Measurements from ENCODE around the gene COPG1. TPM values are rescaled to one million over a fixed set of nuclear protein-coding genes. Genes with fewer than 3 reads are reported as not detected.
"Not testable (repeated sequence)": the region's sequence is repeated elsewhere in the genome, so short reads cannot be mapped to it uniquely, and the experiment has no call there.

COPG1 gene
- total RNA-seq = 183 TPM
- long read RNA-seq, transcript COPG1-201 (24 exons, 3,078 nt) = major isoform, 171 of 300 reads
- long read RNA-seq, partial matches to known transcripts = 102 of 300 reads
- long read RNA-seq, other reads (novel, unspliced or antisense) = 25 of 300 reads

- DNase-seq (ENCODE audit: low spot score) = peak; percentile 96
Measured at GRCh38 chr3:129249284-129250065, at the start of gene COPG1. Gene COPG1 (plus strand): TSS chr3:129249606. CDS start chr3:129249710, 104 bp downstream.

- DNase-seq (ENCODE audit: low spot score) = no peak
Measured at GRCh38 chr3:129204473-129204872, 44.9 kb upstream of the COPG1 start.

GRCh38 chr3:129205109-129205832 lies 44.1 kb upstream of the COPG1 start:
- no peak for DNase-seq (ENCODE audit: low spot score)

GRCh38 chr3:129207479-129207878 lies 41.9 kb upstream of the COPG1 start:
- no peak for DNase-seq (ENCODE audit: low spot score)

GRCh38 chr3:129211345-129211744 lies 38.1 kb upstream of the COPG1 start:
- DNase-seq (ENCODE audit: low spot score) = no peak

GRCh38 chr3:129211772-129212171 lies 37.6 kb upstream of the COPG1 start:
- no peak for DNase-seq (ENCODE audit: low spot score)

GRCh38 chr3:129213238-129213637 lies 36.2 kb upstream of the COPG1 start:
- peak; percentile 1 for DNase-seq (ENCODE audit: low spot score)

- DNase-seq (ENCODE audit: low spot score) = no peak
Measured at GRCh38 chr3:129218742-129219141, 30.7 kb upstream of the COPG1 start.

GRCh38 chr3:129224387-129224786 lies 25.0 kb upstream of the COPG1 start:
- not testable (repeated sequence) for DNase-seq (ENCODE audit: low spot score)

- DNase-seq (ENCODE audit: low spot score) = no peak
Measured at GRCh38 chr3:129224984-129225393, 24.4 kb upstream of the COPG1 start.

- DNase-seq (ENCODE audit: low spot score) = no peak
Measured at GRCh38 chr3:129226374-129226773, 23.0 kb upstream of the COPG1 start.

- no peak for DNase-seq (ENCODE audit: low spot score)
Measured at GRCh38 chr3:129228891-129229585, 20.4 kb upstream of the COPG1 start.

GRCh38 chr3:129230311-129231019 lies 18.9 kb upstream of the COPG1 start:
- no peak for DNase-seq (ENCODE audit: low spot score)

GRCh38 chr3:129231331-129232119 lies 17.9 kb upstream of the COPG1 start:
- DNase-seq (ENCODE audit: low spot score) = no peak

GRCh38 chr3:129233538-129233937 lies 15.9 kb upstream of the COPG1 start:
- DNase-seq (ENCODE audit: low spot score) = no peak

GRCh38 chr3:129234441-129234840 lies 15.0 kb upstream of the COPG1 start:
- no peak for DNase-seq (ENCODE audit: low spot score)

GRCh38 chr3:129235344-129235917 lies 14.0 kb upstream of the COPG1 start:
- DNase-seq (ENCODE audit: low spot score) = no peak

- DNase-seq (ENCODE audit: low spot score) = no peak
Measured at GRCh38 chr3:129238945-129239705, 10.3 kb upstream of the COPG1 start.

- DNase-seq (ENCODE audit: low spot score) = no peak
Measured at GRCh38 chr3:129239991-129240390, 9.4 kb upstream of the COPG1 start.

All from mesenteric fat pad (tissue), 1 donor.